IMR-90 (cell line): ENCODE results near the gene C14orf93.

ENCODE experiments used
- CTCF ChIP-seq: conservative IDR thresholded peaks from 2 replicates; pipeline ENCODE4 v1.5.1; 2012; ENCODE audit warnings: mild to moderate bottlenecking, low read depth, low read length, improper control_type of control experiment
- MAFK ChIP-seq: IDR thresholded peaks from 2 replicates; pipeline ENCODE4 v1.6.1; 2012; ENCODE audit warnings: low read depth, low read length, improper control_type of control experiment
- MXI1 ChIP-seq: IDR thresholded peaks from 2 replicates; pipeline ENCODE4 v1.6.1; 2012; ENCODE audit warnings: low read depth, mild to moderate bottlenecking, low read length, moderate library complexity, borderline replicate concordance
- NFE2L2 ChIP-seq: fragments of 150-350 bp; IDR thresholded peaks from 2 replicates; pipeline ENCODE4 v1.6.1; 2016; ENCODE audit warnings: low read depth, mild to moderate bottlenecking, low read length
- POLR2A ChIP-seq: IDR thresholded peaks from 2 replicates; pipeline ENCODE4 v1.6.1; 2012; ENCODE audit warnings: mild to moderate bottlenecking, low read depth, low read length
- RAD21 ChIP-seq: IDR thresholded peaks from 2 replicates; pipeline ENCODE4 v1.6.1; 2012; ENCODE audit warnings: low read length, improper control_type of control experiment

GRCh38 chr14:22962061-22962676, 47.8 kb downstream of the C14orf93 start:
- TF ChIP-seq CTCF = no peak
- no peak for TF ChIP-seq POLR2A
- no peak for TF ChIP-seq MAFK
- TF ChIP-seq NFE2L2 = no peak
- TF ChIP-seq RAD21 = no peak
- TF ChIP-seq MXI1 = no peak
